ENCODE results near the gene ZBTB45.

The ZBTB45 gene
- 1.8 to 10.8 (median 4.9) reads per million in 17 experiments for total RNA-seq

GRCh38 chr19:58519355-58520256 is at the start of gene ZBTB45:
TSS of gene ZBTB45 (minus strand) at chr19:58519810. CDS start at chr19:58517673, 2,137 bp downstream.
- DNase-seq, result peak; percentile 94 to 97 (median 96)

GRCh38 chr19:58568453-58569130 is 49.0 kb upstream of the ZBTB45 start:
- DNase-seq, result no peak

- DNase-seq, result no peak
These were observed 47.4 kb upstream of the ZBTB45 start for GRCh38 chr19:58566989-58567388.

- no peak for DNase-seq
These were observed 44.2 kb upstream of the ZBTB45 start for GRCh38 chr19:58563823-58564222.

- peak in 1 of 4 experiments; percentile 36 for DNase-seq
These were observed 43.5 kb upstream of the ZBTB45 start for GRCh38 chr19:58563034-58563573.

- peak in 3 of 4 experiments; percentile 18 to 57 (median 41) for DNase-seq
These were observed 42.8 kb upstream of the ZBTB45 start for GRCh38 chr19:58562122-58563033.

GRCh38 chr19:58561373-58562121 is 41.9 kb upstream of the ZBTB45 start:
- no peak for DNase-seq

- DNase-seq, result no peak
These were observed 41.3 kb upstream of the ZBTB45 start for GRCh38 chr19:58560921-58561320.

GRCh38 chr19:58560007-58560887 is 40.6 kb upstream of the ZBTB45 start:
- no peak for DNase-seq

GRCh38 chr19:58559275-58560006 is 39.8 kb upstream of the ZBTB45 start:
- DNase-seq, result peak; percentile 91 to 96 (median 96)

GRCh38 chr19:58558623-58559274 is 39.1 kb upstream of the ZBTB45 start:
- DNase-seq, result peak; percentile 99 to 100 (median 99)

- DNase-seq, result peak; percentile 25 to 73 (median 54)
These were observed 38.5 kb upstream of the ZBTB45 start, which contains the start of gene UBE2M for GRCh38 chr19:58558066-58558622. TSS of gene UBE2M (minus strand) at chr19:58558611. CDS start at chr19:58558381, 230 bp downstream.

- no peak for DNase-seq
These were observed 37.8 kb upstream of the ZBTB45 start for GRCh38 chr19:58557221-58558065.

GRCh38 chr19:58556622-58557220 is 37.1 kb upstream of the ZBTB45 start:
- no peak for DNase-seq

GRCh38 chr19:58555920-58556621 is 36.5 kb upstream of the ZBTB45 start:
- DNase-seq, result no peak

GRCh38 chr19:58555369-58555885 is 35.8 kb upstream of the ZBTB45 start:
- no peak for DNase-seq
